ENCODE data around the gene ZMYND8. TPM values are rescaled to one million over a fixed set of nuclear protein-coding genes. Genes with fewer than 3 reads are reported as not detected.

Gene ZMYND8
- total RNA-seq, 2 experiments from 2014 or later: 28.1 to 29.6 TPM

GRCh38 chr20:47357296-47358038, 968 bp upstream of the ZMYND8 start:
- H3K4me1 Mint-ChIP-seq (ENCODE audit: low read depth): peaks cover 35% of the 10 kb centered on the region
- no peaks in the 10 kb centered on the region for H3K9me3 Mint-ChIP-seq
- ChIA-PET CTCF (interaction anchor here (0.9 to 6.9 kb wide), 7 partner anchors 26 to 263 kb away, joined by 3 to 92 read pairs (median 5); partner anchors contain the start of gene NCOA3), POLR2A (interaction anchor here (1.1 to 2.6 kb wide), 5 partner anchors 12 to 84 kb away, joined by 3 to 26 read pairs (median 5); no protein-coding TSS in a partner anchor)
- DNase-seq: peak; percentile 73
- H3K36me3 Mint-ChIP-seq: peaks cover 13% of the 10 kb centered on the region
- no peaks in the 10 kb centered on the region for H3K27me3 Mint-ChIP-seq
- peak overlapping the region; percentile 98 for H3K27ac Mint-ChIP-seq
- intact Hi-C loops (cut with micrococcal nuclease): loop anchor here (2.0 kb wide), 1 partner anchor 55 kb away; no protein-coding TSS in a partner anchor
- peak overlapping the region; percentile 96 for H3K4me3 Mint-ChIP-seq

GRCh38 chr20:47356220-47356525, 326 bp downstream of the ZMYND8 start:
- Mint-ChIP-seq H3K36me3 (peaks cover 13% of the 10 kb centered on the region), H3K27ac (peak overlapping the region; percentile 98), H3K27me3 (no peaks in the 10 kb centered on the region), H3K4me1 (ENCODE audit: low read depth) (peaks cover 35% of the 10 kb centered on the region), H3K9me3 (no peaks in the 10 kb centered on the region), H3K4me3 (peak overlapping the region; percentile 96)
- ChIA-PET POLR2A (interaction anchor here (0.9 to 2.6 kb wide), 11 partner anchors 13 to 254 kb away, joined by 3 to 26 read pairs (median 4); partner anchors contain the start of gene NCOA3), CTCF (interaction anchor here (1.1 to 6.9 kb wide), 5 partner anchors 27 to 265 kb away, joined by 3 to 92 read pairs (median 5); no protein-coding TSS in a partner anchor)
- DNase-seq: no peak
- intact Hi-C loops (cut with micrococcal nuclease): loop anchor here (1.0 to 2.0 kb wide), 3 partner anchors 39 to 82 kb away; no protein-coding TSS in a partner anchor

- peaks cover 13% of the 10 kb centered on the region for H3K36me3 Mint-ChIP-seq
- ChIA-PET POLR2A (interaction anchor here (0.6 to 2.6 kb wide), 10 partner anchors 13 to 276 kb away, joined by 3 to 26 read pairs (median 4); partner anchors contain the start of gene NCOA3), CTCF (interaction anchor here (1.4 to 6.9 kb wide), 3 partner anchors 28 to 107 kb away, joined by 3 to 92 read pairs (median 67); no protein-coding TSS in a partner anchor)
- H3K27me3 Mint-ChIP-seq: no peaks in the 10 kb centered on the region
- DNase-seq: peak; percentile 22
- peak overlapping the region; percentile 98 for H3K27ac Mint-ChIP-seq
- intact Hi-C loops (cut with micrococcal nuclease): loop anchor here (1.0 to 2.0 kb wide), 3 partner anchors 38 to 81 kb away; no protein-coding TSS in a partner anchor
- peak overlapping the region; percentile 96 for H3K4me3 Mint-ChIP-seq
- no peaks in the 10 kb centered on the region for H3K9me3 Mint-ChIP-seq
- peaks cover 35% of the 10 kb centered on the region for H3K4me1 Mint-ChIP-seq (ENCODE audit: low read depth)
Measured at GRCh38 chr20:47355489-47356219, 845 bp downstream of the ZMYND8 start.

GRCh38 chr20:47354714-47355488, 1.6 kb downstream of the ZMYND8 start:
- peak; percentile 21 for DNase-seq
- Mint-ChIP-seq H3K4me1 (ENCODE audit: low read depth) (peaks cover 35% of the 10 kb centered on the region), H3K36me3 (peaks cover 13% of the 10 kb centered on the region), H3K4me3 (peak overlapping the region; percentile 96), H3K9me3 (no peaks in the 10 kb centered on the region), H3K27me3 (no peaks in the 10 kb centered on the region), H3K27ac (peak overlapping the region; percentile 98)
- intact Hi-C loops (cut with micrococcal nuclease): no loop called here
- ChIA-PET POLR2A (interaction anchor here (0.6 to 1.2 kb wide), 2 partner anchors 80 to 276 kb away, joined by 3 to 4 read pairs; no protein-coding TSS in a partner anchor), CTCF (interaction anchor here (1.1 to 6.9 kb wide), 3 partner anchors 28 to 266 kb away, joined by 3 to 92 read pairs (median 67); no protein-coding TSS in a partner anchor)

- intact Hi-C loops (cut with micrococcal nuclease): no loop called here
- DNase-seq: no peak
- CTCF ChIA-PET: interaction anchor here (1.1 to 6.9 kb wide), 3 partner anchors 29 to 267 kb away, joined by 3 to 92 read pairs (median 67); no protein-coding TSS in a partner anchor
Measured at GRCh38 chr20:47354464-47354713, 2.1 kb downstream of the ZMYND8 start.

GRCh38 chr20:47353692-47354463, 2.6 kb downstream of the ZMYND8 start:
- intact Hi-C loops (cut with micrococcal nuclease): no loop called here
- H3K4me3 Mint-ChIP-seq: peak overlapping the region; percentile 96
- peaks cover 13% of the 10 kb centered on the region for H3K36me3 Mint-ChIP-seq
- POLR2A ChIA-PET: interaction anchor here (0.8 to 1.2 kb wide), 2 partner anchors 9 to 79 kb away, joined by 3 read pairs; no protein-coding TSS in a partner anchor
- CTCF ChIA-PET: interaction anchor here (1.1 to 6.9 kb wide), 5 partner anchors 29 to 267 kb away, joined by 3 to 92 read pairs (median 3); partner anchors contain the start of gene NCOA3
- peaks cover 35% of the 10 kb centered on the region for H3K4me1 Mint-ChIP-seq (ENCODE audit: low read depth)
- no peaks in the 10 kb centered on the region for H3K27me3 Mint-ChIP-seq
- H3K9me3 Mint-ChIP-seq: no peaks in the 10 kb centered on the region
- H3K27ac Mint-ChIP-seq: peak overlapping the region; percentile 98
- no peak for DNase-seq

More at GRCh38 chr20:47354464-47354713, 2.1 kb downstream of the ZMYND8 start:
- H3K36me3 Mint-ChIP-seq: peaks cover 13% of the 10 kb centered on the region
- no peaks in the 10 kb centered on the region for H3K9me3 Mint-ChIP-seq
- no peaks in the 10 kb centered on the region for H3K27me3 Mint-ChIP-seq
- H3K4me3 Mint-ChIP-seq: peak overlapping the region; percentile 96
- POLR2A ChIA-PET: interaction anchor here (1.2 kb wide), 1 partner anchor 80 kb away, joined by 3 read pairs; no protein-coding TSS in a partner anchor
- peaks cover 35% of the 10 kb centered on the region for H3K4me1 Mint-ChIP-seq (ENCODE audit: low read depth)
- peak overlapping the region; percentile 98 for H3K27ac Mint-ChIP-seq

GRCh38 chr20:47353239-47353691, 3.2 kb downstream of the ZMYND8 start:
- H3K9me3 Mint-ChIP-seq: no peaks in the 10 kb centered on the region
- CTCF ChIA-PET: interaction anchor here (1.1 to 6.9 kb wide), 4 partner anchors 30 to 155 kb away, joined by 3 to 92 read pairs (median 35); partner anchors contain the start of gene NCOA3
- H3K27ac Mint-ChIP-seq: no peak overlapping the region
- no peak overlapping the region for H3K4me3 Mint-ChIP-seq
- H3K4me1 Mint-ChIP-seq (ENCODE audit: low read depth): peaks cover 31% of the 10 kb centered on the region
- H3K27me3 Mint-ChIP-seq: no peaks in the 10 kb centered on the region
- intact Hi-C loops (cut with micrococcal nuclease): no loop called here
- no peak for DNase-seq
- H3K36me3 Mint-ChIP-seq: peaks cover 13% of the 10 kb centered on the region
- POLR2A ChIA-PET: interaction anchor here (0.8 kb wide), 1 partner anchor 8 kb away, joined by 3 read pairs; no protein-coding TSS in a partner anchor

GRCh38 chr20:47352332-47353238, 3.9 kb downstream of the ZMYND8 start:
- POLR2A ChIA-PET: interaction anchor here (0.8 kb wide), 1 partner anchor 7 kb away, joined by 3 read pairs; no protein-coding TSS in a partner anchor
- no peaks in the 10 kb centered on the region for H3K9me3 Mint-ChIP-seq
- intact Hi-C loops (cut with micrococcal nuclease): no loop called here
- no peak overlapping the region for H3K27ac Mint-ChIP-seq
- H3K4me1 Mint-ChIP-seq (ENCODE audit: low read depth): peaks cover 27% of the 10 kb centered on the region
- no peaks in the 10 kb centered on the region for H3K27me3 Mint-ChIP-seq
- CTCF ChIA-PET: interaction anchor here (1.1 to 6.9 kb wide), 6 partner anchors 31 to 154 kb away, joined by 3 to 92 read pairs (median 16); partner anchors contain the start of gene NCOA3
- DNase-seq: no peak
- peaks cover 15% of the 10 kb centered on the region for H3K36me3 Mint-ChIP-seq
- H3K4me3 Mint-ChIP-seq: peak overlapping the region; percentile 20

GRCh38 chr20:47351643-47352331, 4.7 kb downstream of the ZMYND8 start:
- no peak overlapping the region for H3K27ac Mint-ChIP-seq

More at GRCh38 chr20:47351643-47352331, 4.7 kb downstream of the ZMYND8 start:
- Mint-ChIP-seq H3K4me1 (ENCODE audit: low read depth) (peaks cover 29% of the 10 kb centered on the region), H3K9me3 (no peaks in the 10 kb centered on the region), H3K4me3 (peak overlapping the region; percentile 28), H3K27me3 (no peaks in the 10 kb centered on the region), H3K36me3 (peaks cover 23% of the 10 kb centered on the region)
- intact Hi-C loops (cut with micrococcal nuclease): loop anchor here (2.0 kb wide), 1 partner anchor 77 kb away; no protein-coding TSS in a partner anchor
- DNase-seq: no peak
- CTCF ChIA-PET: interaction anchor here (3.2 to 3.4 kb wide), 2 partner anchors 32 to 78 kb away, joined by 15 to 16 read pairs; no protein-coding TSS in a partner anchor
- POLR2A ChIA-PET: no interaction called here
